MV-4-11 (cell line): Measurements from ENCODE around the gene SPATA45.
"Not testable (repeated sequence)": the region's sequence is repeated elsewhere in the genome, so short reads cannot be mapped to it uniquely, and the experiment has no call there.

Source experiments
- DNase-seq: peaks from one replicate; lab custom pipeline; 2025; lab: John Stamatoyannopoulos, UW

SPATA45 gene

DNA sequence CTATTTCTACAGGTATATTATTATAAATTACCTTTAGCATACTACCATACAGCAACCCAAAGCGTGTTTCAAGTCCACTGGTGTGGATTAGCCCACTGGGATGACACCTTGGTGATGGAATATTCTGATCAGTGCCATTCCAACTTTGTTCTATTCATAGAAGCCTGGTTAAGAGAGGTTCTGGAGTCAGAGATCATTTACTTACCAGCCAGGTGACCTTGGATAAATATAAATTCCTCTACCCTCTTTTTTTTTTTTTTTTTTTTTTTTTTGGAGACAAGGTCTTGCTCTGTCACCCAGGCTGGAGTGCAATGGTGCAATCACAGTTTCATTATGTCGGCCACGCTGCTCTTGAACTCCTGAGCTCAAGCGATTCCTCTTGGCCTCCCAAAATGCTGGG is at the start of gene SPATA45:
TSS of gene SPATA45 (minus strand) at position 101 of the 400 bp plus-strand sequence. CDS start 11,500 bp downstream, outside the sequence.
- no peak for DNase-seq

DNA sequence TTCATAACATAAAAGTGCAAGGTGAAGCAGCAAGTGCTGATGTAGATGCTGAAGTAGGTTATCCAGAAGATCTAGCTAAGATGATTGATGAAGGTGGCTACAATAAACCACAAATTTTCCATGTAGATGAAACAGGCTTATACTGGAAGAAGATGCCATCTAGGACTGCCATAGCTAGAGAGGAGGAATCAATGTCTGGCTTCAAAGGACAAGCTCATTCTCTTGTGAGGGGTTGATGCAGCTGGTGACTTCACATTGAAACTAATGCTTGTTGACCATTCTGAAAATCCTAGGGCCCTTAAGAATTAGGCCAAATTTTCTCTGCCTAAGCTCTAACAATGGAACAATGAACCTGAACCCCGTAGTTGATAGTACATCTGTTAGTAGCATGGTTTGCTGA is 44.7 kb upstream of the SPATA45 start:
- DNase-seq, result no peak

DNA sequence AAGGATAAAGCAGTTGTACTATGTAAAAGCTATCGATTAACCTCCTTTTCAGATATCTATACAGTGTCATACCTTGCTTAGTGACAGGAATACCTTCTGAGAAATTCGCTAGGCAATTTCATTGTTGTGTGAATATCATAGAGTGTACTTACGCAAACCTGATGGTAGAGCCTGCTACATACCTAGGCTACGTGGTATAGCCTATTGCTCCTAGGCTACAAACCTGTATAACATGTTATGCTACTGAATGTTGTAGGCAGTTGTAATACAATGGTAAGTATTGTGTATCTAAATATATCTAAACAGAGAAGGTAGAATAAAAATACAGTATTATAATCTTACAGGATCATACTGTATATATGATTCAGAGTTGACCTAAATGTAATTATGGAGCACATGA is 37.1 kb upstream of the SPATA45 start:
- no peak for DNase-seq

DNA sequence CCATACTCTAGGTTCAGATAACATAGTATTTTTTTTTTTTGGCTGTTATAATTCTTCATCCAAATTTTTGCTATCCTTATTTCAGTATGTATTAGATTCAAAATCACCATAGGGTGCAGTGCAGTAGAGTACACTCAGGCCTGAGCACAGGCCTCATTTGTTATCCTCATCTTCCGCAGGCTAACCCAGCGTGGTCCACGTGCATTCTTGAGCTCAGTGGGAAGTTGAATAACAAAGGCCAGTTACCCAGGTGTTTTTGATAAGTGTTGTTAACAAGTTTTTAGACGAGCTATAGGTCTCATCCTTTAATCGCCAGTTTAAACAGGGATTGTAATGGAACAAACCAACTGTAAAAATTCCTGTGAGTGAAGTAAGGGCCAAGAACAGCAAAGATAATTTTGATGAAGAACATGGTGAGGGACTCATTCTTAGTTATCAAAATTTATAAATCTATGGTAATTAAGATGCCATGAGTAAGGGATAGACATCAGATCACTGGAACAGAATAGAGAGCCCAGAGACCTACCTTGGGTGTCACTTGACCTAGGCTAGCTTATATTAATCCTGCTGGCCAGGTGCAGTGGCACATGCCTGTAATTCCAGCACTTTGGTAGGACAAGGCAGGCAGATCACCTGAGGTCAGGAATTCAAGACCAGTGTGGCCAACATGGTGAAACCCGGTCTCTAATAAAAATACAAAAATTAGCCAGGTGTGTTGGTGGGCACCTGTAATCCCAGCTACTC is 32.7 kb upstream of the SPATA45 start:
- DNase-seq, result no peak

DNA sequence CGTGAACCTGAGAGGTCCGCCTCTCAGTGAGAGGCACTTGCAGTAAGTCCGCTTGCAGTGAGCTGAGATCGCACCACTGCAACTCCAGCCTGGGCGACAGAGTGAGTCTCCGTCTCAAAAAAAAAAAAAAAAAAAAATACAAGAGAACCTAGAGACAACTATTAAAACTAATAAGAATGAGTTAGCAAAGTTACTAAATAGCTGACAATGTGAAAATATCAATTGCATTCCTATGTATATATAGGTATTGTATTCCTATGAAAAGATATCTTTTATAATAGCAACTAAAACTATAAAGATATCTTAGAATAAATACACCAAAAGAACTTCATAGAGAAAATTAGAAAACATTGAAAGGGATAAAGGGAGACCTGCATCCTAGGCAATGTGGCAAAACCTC is 31.0 kb upstream of the SPATA45 start:
- DNase-seq, result no peak

DNA sequence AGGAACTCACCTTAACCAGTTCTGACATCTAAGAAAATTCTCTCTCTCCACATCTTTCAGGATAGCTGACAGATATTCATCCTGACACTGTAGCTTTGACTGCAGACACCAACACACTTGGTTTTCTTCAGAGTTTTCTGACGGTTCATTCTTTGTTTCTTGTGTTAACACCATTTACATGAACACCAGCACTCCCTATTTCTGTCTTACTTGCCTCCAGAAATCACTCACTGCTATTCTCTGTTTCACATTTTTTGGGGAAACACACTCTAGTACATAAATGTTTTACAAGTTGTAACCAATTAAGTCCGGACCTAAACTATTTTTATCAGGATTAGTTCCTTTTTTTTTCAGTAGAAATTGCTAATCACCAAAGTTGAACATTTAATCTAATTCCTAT is 26.1 kb upstream of the SPATA45 start:
- DNase-seq, result no peak

DNA sequence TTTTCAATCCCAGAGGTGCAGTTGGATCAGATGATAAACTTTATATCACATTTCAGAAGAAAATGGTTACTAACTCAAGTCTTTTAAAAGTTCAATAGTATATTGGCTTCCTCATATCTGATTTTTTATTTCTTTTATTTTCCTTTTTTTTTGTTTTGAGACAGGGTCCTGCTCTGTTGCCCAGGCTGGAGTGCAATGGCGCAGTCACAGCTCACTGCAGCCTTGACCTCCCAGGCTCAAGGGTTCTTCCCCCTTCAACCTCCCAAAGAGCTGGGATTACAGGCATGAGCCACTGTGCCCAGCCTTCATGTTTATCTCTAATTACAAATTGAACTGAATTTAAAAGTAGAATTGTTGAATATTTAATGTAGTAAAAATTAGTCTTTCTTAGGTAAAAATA is 24.5 kb upstream of the SPATA45 start:
- DNase-seq, result no peak

DNA sequence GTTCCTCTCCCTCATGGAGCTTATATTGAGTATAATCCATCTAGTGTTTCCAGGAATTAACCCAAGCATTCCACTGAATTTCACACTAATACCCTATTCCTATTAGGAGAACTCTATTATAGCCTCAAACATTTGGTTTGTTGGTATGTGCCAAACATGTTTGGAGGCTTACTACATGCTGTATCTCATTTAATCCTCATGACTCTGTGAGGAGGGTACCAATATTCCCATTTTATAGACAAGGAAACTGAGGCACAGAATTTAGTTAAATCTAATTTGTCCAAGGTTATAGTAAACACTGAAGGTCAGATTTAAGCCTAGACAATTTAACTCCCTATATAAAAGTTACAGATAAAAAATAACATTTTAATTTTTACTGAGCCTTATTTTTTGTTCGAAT is 19.7 kb upstream of the SPATA45 start:
- no peak for DNase-seq

DNA sequence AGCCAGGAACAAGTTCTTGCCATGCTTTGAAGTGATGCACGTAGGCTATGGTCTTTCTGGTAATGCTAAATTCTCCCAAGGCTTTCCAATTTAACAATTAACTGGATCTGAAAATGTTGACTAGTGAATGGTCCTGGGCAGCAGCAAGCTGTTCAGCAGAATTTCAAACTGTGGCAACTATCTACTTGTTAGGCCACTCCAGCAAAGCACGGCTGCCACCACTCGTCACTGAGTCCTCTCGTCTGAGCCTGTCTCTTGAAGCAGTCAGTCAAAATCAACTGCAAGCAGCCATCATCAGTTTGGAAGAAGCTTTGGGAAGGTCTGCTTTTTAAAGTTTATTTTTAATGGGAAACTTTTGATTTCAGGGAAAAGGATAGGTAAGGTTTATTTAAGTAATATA is 16.8 kb upstream of the SPATA45 start:
- DNase-seq, result no peak

DNA sequence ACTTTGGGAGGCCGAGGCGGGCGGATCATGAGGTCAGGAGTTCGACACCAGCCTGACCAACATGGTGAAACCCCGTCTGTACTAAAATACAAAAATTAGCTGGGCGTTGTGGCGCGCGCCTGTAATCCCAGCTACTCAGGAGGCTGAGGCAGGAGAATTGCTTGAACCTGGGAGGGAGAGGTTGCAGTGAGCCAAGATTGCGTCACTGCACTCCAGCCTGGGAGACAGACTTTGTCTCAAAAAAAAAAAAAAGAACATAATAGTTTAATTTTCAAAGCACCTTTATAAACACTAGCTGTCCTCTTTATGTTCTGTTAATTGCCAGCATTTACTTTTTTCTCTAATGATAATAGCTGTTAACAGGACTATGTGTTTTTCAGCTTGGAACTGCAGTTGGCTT is 15.9 kb upstream of the SPATA45 start:
- DNase-seq, result not testable (repeated sequence)

DNA sequence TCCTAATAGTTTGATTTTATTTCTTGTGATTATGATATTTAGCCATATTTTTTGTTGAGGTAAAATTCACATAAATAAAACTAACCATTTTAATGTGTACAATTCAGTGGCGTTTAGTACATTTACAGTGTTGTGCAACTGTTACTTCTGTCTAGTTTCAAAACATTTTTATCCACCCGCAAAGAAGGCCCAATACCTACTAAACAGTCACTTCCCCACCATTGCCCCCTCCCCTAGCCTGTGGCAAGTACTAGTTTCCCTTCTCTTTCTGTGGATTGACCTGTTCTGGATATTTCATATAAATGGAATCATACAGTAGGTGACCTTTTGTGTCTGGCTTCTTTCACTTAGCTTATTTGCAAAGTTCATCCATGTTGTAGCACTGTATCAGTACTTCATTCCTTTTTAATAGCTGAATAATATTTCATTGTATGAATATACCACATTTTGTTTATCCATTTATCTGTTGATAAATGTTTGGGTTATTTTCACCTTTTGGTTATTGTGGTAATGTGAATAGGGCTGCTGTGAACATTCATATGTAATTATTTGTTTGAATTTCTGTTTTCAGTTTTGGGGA is 14.8 kb upstream of the SPATA45 start:
- DNase-seq, result peak; percentile 80

DNA sequence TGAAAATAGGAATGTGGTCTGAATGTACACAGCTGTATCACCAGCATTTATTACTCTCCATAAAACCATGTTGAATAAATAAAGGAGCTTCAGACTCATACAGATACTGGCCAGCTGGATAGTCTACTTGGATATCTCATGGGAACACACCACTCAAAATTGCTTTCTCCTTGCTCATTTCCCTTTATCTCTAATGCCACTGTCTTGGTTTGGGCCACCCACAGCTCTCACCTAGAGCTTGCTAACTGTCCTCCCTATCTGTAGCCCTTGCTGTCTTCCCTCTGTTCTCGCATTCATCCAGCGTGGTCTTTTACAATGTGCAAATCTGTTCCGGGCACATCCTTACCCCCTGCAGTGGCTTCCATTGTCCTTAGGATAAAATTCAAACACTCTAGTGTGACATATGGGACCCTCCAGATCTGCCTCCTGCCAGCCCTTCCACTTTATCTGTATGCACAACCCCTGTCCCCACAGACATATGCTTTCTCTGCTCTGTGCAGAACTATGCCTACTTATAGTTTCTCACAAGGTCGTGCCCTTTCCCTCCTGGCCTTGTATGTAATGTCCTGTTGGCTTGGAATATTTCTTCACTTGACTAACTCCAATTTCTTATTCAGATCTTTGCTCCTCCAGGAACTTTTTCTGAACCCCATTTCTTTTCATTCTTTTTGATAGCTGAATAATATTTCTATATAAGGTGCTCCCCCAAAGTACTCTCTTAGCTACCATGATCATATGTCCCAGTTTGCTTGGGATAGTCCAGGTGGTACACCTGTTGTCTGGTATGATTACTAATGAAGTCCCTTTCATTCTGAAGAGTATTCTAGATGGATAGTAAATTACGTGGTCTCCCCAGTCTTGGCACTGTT is 13.5 kb upstream of the SPATA45 start:
- DNase-seq, result no peak

DNA sequence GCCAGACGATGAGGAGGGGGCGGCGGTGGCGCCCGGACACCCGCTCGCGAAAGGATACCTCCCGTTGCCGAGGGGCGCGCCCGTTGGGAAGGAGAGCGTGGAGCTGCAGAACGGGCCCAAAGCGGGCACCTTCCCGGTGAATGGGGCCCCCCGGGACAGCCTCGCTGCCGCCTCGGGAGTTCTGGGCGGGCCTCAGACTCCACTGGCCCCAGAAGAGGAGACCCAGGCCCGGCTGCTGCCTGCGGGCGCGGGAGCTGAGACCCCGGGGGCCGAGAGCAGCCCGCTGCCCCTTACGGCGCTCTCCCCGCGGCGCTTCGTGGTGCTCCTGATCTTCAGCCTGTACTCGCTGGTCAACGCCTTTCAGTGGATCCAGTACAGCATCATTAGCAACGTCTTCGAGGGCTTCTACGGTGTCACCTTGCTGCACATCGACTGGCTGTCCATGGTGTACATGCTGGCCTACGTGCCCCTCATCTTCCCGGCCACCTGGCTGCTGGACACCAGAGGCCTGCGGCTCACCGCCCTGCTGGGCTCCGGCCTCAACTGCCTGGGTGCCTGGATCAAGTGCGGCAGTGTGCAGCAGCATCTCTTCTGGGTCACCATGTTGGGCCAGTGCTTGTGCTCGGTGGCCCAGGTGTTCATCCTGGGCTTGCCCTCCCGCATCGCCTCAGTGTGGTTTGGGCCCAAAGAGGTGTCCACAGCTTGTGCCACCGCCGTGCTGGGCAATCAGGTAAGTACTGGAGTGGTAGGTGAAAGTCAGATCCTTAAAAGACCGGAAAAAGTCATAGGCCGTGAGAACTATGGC is 11.2 kb upstream of the SPATA45 start:
- DNase-seq, result no peak

DNA sequence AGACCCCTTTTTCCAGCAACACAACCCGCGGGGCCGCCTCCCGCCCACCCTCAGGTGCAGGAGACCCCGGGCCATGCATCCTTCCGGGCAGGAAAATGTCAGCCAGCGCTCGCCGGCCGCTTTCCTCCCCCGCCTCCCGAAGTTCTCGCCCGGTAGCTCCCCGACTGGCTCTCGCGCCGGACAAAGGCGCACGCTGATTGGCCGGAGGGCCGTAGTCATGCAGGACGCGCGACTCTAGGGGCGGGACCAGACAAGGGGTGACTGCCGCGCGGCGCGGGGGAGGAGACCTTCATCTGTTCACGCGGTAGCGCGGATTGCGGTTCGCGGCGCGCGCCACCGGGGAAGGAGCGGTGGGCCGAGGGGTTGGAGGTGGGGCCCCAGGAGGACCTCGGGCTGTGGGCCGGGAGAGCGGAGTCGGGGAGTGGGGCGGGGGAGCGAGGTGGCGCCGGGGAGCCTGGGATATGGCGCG is 10.6 kb upstream of the SPATA45 start, which contains the start of gene FLVCR1:
TSS of gene FLVCR1 (plus strand) at position 284 of the 469 bp plus-strand sequence. CDS start at position 462, 178 bp downstream.
- DNase-seq, result peak; percentile 92

DNA sequence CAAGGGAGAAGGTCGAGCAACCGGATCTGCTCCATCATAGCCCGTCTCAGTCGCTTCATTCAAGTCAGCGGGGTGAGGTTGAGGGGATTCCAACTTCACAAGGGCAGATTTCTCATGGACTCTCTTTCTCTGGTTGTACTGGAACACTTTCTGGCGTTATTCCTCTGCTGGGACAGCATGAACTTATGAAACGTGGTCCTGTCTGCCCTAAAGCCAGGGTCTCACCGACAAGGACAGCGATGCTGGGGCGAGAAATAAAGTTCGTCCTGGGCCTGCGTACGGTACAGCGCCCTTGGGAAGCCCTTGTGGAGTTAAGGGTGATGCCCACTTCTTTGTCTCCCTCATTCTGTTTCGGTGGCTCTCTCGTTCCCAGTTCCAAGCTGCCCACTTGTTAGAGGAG is 9.3 kb upstream of the SPATA45 start:
- no peak for DNase-seq

DNA sequence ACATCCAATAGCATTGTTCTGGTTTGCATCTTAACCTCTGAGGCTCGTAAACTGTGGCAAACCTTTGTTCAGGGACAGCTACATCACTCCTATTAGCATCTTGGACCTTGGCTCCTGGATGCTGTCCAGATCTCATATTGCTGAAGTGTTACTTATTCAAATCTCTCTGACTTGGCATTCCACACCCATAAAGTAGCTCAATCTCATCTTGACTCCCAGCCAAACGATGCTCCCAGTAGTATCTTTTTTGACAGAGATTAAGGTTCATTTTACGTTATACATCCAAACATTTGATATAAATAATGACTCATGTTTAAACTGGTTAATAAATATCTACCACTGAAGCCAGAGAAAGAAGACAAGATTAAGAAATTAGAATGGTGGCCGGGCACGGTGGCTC is 6.2 kb upstream of the SPATA45 start:
- DNase-seq, result no peak

DNA sequence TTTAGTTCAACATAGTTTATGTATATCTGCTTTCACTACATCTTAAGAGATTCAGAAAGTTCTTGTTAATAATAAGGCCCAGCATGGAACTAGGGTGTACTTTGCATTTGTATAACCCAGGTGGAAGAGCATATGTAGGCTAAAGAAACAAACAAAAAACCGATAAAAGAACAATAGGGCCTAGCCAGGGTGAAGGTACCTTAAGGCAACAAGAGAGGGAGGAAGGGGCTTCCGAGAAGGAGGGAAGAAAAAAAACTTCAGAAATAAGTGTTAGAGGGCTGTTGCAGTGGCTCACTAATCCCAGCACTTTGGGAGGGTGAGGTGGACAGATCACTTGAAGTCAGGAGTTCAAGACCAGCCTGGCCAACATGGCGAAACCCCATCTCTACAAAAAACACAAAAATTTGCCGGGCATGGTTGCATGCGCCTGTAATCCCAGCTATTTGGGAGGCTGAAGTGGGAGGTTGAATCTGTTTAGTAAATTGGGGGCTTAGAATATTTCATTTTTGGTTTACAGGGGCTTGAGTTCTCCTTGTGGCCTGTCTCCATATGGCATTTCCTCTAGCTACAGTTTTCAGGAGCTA is 4.7 kb upstream of the SPATA45 start:
- no peak for DNase-seq

DNA sequence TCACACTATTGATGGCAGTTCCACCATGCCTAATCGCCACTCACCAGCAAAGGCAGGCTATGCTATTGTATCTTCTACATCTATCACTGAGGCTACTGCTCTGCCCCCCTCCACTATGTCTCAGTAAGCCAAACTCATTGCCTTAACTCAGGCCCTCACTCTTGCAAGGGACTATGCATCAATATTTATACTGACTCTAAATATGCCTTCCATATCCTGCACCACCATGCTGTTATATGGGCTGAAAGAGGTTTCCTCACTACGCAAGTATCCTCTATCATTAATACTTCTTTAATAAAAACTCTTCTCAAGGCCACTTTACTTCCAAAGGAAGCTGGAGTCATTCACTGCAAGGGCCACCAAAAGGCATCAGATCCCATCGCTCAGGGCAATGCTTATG is 2.9 kb downstream of the SPATA45 start:
- DNase-seq, result not testable (repeated sequence)

DNA sequence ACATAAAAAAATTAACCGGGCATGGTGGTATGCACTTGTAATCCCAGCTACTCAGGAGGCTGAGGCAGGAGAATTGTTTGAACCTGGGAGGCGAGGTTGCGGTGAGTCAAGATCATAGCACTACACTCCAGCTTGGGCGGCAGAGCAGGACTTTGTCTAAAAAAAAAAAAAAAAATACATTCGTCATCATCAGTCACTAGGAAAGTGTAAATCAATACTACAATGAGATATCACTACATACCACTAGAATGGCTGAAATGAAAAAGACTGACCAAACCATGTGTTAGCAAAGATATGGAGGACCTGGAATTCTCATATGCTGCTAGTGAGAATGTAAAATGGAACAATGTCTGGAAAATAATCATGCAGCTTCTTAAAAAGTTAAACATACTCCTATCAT is 9.3 kb downstream of the SPATA45 start:
- no peak for DNase-seq

DNA sequence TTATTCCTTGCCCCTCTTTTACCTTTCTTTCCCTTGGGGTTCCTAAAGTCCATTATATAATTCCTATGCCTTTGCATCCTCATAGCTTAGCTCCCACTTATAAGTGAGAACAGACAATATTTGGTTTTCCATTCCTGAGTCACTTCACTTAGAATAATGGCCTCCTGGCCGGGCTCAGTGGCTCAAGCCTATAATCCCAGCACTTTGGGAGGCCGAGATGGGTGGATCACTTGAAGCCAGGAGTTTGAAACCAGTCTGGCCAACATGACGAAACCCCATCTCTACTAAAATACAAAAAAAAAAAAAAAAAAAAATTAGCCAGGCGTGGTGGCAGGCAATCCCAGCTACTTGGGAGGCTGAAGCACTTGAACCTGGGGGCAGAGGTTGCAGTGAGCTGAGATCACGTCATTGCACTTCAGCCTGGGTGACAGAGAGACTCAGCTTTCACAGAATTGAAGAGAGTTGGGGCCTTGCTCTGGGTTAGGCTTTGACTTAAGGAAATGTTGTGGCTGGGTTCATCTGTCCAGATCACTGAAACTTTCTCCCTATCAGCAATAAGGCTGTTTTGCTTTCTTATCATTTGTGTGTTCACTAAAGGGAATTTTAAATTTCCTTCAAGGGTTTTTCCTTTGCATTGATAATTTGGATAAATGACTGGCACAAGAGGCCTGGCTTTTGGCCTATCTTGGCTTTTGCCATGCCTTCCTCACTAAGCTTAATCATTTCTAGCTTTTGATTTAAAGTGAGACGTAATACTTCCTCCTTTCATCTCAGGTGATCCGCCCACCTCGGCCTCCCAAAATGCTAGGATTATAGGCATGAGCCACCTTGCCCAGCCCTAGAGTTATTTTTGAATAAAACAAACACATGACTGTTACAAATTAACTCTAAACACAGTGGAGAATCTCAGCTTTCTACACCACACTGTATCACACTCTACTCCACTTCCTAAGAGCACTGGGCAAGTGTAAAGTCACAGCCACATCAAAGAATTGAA is 13.9 kb downstream of the SPATA45 start:
- not testable (repeated sequence) for DNase-seq
